Measurements from ENCODE around the gene ITGA2B.
"Not testable (repeated sequence)": the region's sequence is repeated elsewhere in the genome, so short reads cannot be mapped to it uniquely, and the experiment has no call there.

The ITGA2B gene

DNA sequence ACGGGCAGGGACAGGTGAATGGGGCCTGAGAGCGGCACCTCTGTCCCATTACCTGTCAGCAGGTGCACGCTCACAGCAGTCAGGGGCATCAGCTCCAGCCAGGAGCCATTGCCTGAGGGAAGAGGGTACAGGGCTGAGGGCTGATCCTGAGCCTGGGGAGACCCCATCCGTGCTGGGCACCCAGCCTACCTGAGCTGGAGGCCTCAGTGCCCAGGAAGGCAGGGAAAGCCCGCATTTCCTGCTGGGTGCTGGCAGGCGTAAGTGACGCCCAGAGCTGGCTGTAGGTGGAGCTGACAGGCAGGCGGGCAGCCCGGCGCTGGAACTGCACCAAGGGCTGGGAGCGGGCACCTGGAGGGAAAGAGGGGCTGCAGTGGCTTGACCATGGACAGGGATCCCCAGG, 33.2 kb downstream of the ITGA2B start:
- DNase-seq (ENCODE audit: low read depth, low spot score): no peak
- H3K4me3 ChIP-seq (ENCODE audit: low read length): no peak overlapping the region

DNA sequence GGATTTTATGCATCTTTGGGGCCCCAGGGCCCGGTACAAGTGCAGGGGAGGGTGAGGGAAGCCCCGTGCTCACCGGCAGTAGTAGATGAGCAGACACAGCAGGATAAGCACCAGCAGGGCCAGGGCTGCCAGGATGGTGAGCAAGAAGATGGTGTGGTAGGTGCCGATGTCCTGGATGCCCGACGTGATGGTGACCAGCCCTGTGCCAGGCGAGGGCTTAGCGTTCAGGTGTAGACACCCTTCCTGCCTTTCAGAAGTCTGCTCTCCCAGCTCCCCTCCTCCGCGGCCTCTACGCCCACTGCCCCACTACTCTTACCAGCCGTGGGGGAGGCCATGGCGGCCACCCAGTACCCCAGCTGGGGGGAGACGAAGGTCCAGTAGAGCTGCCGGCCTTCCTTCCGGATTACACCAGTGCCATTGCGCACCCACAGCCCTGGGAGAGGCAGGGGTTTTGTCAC, 33.8 kb downstream of the ITGA2B start:
- no peak for DNase-seq (ENCODE audit: low read depth, low spot score)
- no peak overlapping the region for H3K4me3 ChIP-seq (ENCODE audit: low read length)

DNA sequence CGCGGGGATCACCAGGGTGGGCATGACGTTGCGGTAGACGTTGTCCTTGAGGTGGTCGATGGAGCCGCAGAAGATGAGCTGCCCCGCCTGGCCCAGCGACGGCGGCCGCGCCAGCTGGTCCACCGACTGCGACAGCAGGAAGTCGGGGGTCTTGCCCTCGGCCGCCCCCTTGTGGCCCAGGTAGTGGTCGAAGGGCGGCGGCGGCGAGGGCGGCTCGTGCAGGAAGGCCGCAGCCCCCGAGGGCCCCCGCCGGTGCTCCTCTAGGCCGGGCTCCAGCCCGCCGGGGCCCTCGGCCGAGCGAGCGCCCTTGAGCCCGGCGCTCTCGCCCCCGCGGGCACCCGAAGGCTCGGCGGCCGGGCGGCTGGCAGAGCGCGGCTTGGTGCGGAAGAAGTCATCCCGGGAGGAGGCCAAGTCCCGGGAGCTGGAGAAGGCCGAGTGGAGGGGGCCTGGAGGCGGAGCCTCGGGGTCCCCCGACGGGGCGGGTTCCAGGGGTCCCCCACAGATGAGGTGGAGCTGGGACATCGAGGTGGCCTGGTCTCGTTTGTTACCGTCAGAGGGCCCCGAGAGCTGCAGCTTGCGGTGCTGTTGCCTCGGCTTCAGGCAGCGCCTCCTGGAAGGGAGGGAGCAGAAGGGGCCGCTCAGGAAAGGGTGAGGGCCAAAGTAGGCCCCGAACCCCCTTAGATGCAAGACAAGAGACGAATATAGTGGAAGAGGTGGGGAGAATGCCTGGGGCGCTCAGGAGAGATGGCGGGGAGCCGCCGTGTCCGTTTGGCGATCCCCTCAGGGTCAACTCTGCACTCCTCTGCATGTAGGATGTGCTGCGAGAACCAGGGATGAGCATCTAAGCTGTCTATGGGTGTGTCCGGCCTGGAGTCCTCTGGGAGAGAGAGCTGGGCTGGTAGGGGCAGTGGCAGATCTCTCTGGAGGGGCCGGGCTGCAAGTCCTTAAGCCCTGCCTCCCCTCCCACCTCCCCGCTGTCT, 34.6 kb downstream of the ITGA2B start:
- DNase-seq (ENCODE audit: low read depth, low spot score): no peak
- H3K4me3 ChIP-seq (ENCODE audit: low read length): no peak overlapping the region

DNA sequence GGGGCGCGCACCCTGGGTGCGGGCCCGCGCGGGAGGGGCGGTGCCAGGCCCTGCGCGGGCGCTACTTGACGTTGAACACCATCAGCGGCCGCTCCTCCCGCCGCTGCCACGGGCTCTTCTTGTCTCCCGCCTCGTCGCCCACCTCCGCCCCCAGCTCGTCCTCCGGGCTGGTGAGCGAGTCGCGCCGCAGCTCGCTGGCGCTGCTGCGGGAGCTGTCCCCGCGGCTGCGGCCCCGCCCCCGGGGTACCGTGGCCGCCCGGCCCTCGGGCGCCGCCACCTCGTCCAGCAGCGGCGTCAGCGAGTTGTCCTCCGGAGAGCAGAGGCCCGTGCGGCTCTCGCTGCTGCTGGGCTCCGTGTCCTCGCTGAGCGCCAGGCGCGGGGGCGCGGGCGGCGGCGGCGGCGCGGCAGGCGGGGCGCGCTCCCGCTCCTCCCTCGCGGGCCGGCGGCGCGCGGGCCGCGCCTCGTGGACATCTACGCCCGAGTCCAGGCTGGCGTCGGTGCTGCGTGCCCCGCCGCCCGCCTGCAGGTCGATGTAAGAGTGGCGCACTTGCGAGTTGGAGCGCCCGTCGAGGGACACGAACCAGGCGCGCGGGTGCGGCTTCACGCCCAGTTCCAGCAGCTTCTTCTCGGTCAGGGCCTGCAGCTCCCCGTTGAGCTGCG, 35.6 kb downstream of the ITGA2B start:
- no peak overlapping the region for H3K4me3 ChIP-seq (ENCODE audit: low read length)
- DNase-seq (ENCODE audit: low read depth, low spot score): no peak

DNA sequence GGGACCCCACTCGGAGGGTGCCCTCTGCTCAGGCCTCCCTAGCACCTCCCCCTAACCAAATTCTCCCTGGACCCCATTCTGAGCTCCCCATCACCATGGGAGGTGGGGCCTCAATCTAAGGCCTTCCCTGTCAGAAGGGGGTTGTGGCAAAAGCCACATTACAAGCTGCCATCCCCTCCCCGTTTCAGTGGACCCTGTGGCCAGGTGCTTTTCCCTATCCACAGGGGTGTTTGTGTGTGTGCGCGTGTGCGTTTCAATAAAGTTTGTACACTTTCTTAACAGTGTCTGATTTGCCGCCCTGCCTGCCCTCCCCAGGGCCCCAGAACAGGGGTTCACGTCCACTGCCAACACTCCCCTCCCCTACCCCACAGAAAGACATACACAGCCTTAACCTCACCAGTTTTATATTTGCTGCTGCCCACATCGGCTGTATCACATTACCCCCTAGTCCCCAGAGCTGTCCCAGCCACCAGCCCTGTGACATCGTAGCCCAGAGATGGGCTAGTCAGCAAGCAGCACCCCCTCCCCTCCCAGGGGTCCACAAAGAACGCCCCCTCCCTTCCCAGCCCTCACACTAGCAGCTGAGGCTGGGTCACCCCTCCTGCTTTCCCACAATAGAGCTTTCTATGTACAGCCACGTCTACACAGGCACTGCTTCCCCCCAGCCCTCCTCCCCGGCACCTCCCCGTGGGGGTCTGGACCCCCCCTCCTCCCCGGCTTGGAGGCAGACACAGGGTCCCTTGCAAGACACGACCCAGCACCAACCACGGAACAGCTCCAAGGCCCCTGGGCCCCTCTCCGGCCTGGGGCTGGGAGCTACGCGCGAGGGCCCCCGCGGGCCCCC, 36.4 kb downstream of the ITGA2B start:
- DNase-seq (ENCODE audit: low read depth, low spot score): no peak
- H3K4me3 ChIP-seq (ENCODE audit: low read length): no peak overlapping the region

DNA sequence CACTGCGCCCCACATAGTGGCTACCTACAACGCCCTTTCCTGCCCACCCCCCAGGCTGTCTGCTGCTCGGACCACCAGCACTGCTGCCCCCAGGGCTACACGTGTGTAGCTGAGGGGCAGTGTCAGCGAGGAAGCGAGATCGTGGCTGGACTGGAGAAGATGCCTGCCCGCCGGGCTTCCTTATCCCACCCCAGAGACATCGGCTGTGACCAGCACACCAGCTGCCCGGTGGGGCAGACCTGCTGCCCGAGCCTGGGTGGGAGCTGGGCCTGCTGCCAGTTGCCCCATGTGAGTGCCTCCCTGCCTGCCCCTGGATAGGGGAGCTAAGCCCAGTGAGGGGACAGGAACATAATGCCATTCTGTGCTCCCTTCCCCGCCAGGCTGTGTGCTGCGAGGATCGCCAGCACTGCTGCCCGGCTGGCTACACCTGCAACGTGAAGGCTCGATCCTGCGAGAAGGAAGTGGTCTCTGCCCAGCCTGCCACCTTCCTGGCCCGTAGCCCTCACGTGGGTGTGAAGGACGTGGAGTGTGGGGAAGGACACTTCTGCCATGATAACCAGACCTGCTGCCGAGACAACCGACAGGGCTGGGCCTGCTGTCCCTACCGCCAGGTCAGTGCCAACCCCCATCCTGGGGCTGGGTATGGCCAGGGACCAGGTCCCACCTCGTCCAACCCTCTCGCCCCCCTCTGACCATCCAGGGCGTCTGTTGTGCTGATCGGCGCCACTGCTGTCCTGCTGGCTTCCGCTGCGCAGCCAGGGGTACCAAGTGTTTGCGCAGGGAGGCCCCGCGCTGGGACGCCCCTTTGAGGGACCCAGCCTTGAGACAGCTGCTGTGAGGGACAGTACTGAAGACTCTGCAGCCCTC, 37.3 kb downstream of the ITGA2B start:
- H3K4me3 ChIP-seq (ENCODE audit: low read length): no peak overlapping the region
- DNase-seq (ENCODE audit: low read depth, low spot score): no peak

DNA sequence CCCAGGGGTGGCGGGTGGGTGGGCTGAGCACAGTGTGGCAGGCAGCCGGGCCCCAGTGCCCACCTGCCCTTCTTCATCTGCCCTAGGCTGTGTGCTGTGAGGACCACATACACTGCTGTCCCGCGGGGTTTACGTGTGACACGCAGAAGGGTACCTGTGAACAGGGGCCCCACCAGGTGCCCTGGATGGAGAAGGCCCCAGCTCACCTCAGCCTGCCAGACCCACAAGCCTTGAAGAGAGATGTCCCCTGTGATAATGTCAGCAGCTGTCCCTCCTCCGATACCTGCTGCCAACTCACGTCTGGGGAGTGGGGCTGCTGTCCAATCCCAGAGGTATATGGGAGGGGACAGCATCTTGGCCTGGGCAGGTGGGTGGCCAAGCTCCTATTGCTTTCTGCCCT, 38.0 kb downstream of the ITGA2B start:
- H3K4me3 ChIP-seq (ENCODE audit: low read length): no peak overlapping the region
- no peak for DNase-seq (ENCODE audit: low read depth, low spot score)

DNA sequence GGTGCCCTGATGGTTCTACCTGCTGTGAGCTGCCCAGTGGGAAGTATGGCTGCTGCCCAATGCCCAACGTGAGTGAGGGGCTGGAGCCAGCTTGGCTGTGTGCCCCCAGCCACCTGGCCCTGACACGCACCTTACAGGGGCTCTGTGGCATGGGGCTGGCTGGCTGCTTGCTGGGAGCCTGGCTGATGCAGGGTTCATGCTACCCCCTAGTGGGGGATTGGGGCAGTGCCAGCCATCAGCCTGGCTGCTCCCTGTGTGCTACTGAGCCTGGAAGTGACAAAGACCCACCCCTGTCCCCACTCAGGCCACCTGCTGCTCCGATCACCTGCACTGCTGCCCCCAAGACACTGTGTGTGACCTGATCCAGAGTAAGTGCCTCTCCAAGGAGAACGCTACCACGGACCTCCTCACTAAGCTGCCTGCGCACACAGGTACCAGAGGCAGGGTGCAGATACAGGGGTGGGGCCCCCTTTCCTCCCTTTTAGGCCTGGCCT, 38.7 kb downstream of the ITGA2B start:
- peak; percentile 54 for DNase-seq (ENCODE audit: low read depth, low spot score)
- no peak overlapping the region for H3K4me3 ChIP-seq (ENCODE audit: low read length)

DNA sequence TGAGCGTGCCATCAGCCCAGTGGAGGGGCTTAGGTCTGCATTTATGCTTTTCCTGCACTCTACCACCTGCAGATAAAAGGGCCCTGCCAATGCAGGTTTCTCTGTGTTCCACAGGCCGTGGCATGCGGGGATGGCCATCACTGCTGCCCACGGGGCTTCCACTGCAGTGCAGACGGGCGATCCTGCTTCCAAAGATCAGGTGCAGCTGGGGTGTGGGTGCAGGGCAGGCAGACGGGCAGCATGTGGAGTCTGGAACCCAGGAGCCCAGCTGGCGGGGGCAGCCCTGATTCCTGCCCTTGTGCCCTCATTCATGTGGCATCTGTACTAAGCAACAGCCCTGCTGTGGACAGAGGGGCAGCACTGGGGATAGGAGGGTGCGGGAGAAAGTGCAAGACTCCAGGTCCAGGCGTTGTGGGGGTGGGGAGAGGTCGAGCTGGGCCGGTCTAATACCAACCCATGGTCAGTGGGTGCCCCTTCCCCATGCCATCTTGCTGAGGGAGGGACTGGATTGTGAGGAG, 39.8 kb downstream of the ITGA2B start:
- no peak overlapping the region for H3K4me3 ChIP-seq (ENCODE audit: low read length)
- DNase-seq (ENCODE audit: low read depth, low spot score): no peak

DNA sequence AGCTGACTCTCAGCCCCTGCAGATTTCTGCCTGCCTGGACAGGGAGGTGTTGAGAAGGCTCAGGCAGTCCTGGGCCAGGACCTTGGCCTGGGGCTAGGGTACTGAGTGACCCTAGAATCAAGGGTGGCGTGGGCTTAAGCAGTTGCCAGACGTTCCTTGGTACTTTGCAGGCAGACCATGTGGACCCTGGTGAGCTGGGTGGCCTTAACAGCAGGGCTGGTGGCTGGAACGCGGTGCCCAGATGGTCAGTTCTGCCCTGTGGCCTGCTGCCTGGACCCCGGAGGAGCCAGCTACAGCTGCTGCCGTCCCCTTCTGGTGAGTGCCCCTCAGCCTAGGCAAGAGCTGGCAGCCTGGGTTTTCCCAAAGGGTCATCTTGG, 40.5 kb downstream of the ITGA2B start:
- H3K4me3 ChIP-seq (ENCODE audit: low read length): no peak overlapping the region
- DNase-seq (ENCODE audit: low read depth, low spot score): no peak

DNA sequence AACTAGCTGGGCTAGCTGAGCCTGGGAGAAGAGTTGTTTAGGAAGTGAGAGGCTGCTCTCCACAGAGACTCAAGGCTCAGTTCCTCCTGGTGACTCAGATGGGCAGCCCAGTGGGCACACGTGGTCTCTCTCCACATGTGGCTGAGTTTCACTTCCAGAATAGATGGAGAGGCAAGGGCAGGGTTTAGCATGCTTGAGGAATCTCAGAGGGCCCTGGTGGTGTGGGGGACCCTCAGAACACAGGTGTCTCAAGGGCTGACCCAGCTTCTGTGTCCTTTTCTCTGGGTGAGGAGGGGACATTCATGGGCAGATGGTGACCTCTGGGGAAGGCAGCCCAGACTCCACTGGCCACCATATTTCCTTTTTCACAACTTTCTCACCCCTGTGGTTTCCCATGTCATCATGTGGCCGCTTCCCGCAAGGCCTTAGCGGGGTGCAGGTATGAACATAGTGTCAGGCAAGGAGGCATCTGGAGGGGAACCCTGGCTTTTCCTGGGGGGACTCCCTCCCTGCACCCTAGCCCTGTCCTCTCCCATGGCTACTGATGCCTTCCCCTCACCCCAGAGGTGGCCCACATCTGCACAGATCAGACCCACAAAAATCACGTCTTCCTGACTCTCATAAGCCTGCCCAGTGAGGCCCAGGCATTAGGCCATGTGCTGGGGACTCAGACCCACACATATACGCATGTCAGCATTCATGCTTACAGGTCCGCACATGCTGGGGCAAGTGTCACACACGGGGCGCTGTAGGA, 41.0 kb downstream of the ITGA2B start:
- no peak overlapping the region for H3K4me3 ChIP-seq (ENCODE audit: low read length)
- DNase-seq (ENCODE audit: low read depth, low spot score): no peak

DNA sequence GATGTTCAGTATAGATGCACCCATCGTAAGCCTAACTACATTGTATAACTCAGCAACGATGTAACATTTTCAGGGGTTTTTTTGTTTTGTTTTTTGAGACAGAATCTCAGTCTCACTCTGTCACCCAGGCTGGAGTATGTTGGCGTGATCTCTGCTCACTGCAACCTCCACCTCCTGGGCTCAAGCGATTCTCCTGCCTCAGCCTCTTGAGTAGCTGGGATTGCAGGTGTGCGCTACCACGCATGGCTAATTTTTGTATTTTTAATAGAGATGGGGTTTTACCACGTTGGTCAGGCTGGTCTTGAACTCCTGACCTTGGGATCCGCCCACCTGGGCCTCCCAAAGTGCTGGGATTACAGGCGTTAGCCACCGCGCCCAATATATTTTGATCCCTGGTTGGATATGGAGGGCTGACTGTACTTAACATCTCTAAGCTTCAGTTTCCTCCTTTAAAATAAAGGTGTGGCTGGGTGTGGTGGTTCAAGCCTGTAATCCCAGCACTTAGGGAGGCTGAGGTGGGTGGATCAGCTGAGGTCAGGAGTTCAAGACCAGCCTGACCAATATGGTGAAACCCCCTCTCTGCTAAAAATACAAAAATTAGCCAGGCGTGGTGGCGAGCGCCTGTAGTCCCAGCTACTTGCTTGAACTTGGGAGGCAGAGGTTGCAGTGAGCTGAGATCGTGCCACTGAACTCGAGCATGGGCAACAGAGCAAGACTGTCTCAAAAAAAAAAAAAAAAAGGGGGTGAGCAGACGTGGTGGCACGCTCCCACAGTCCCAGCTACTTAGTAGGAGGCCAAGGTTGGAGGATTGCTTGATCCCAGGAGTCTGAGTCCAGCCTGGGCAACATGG, 42.0 kb downstream of the ITGA2B start:
- not testable (repeated sequence) for DNase-seq (ENCODE audit: low read depth, low spot score); H3K4me3 ChIP-seq (ENCODE audit: low read length)

DNA sequence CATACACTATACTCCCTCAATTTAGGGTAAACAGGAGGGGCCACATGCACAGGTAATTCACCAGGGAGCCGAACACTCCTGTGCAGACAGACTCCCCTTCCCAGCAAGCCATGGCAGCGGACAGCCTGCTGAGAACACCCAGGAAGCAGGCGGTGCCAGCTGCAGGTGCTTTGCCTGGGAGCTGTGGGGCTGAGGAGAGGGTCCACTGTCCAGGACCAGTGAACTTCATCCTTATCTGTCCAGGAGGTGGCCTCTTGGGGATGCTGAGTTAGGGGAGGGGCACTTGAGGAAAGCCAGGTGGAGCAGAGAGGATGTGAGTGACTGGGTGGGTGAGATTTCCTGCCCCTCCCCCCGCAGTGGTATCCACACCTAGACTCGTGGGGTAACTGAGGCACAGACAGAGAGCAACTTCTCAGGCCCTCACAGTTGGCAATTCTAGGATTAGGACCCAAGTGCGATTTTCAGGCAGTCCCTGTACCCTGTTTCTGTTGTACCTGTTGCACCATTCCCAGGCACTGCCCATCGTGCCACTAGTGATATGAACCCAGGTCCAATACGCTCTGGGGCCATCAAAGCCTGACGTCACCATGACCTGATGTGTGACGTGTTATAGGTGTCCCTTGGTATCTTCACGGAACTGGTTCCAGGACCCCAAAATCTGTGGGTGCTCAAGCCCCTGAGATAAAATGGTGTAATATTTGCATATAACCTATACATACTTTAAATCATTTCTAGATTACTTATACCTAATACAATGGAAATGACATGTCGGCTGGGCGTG, 43.2 kb downstream of the ITGA2B start:
- no peak for DNase-seq (ENCODE audit: low read depth, low spot score)
- peak overlapping the region; percentile 90 for H3K4me3 ChIP-seq (ENCODE audit: low read length)

DNA sequence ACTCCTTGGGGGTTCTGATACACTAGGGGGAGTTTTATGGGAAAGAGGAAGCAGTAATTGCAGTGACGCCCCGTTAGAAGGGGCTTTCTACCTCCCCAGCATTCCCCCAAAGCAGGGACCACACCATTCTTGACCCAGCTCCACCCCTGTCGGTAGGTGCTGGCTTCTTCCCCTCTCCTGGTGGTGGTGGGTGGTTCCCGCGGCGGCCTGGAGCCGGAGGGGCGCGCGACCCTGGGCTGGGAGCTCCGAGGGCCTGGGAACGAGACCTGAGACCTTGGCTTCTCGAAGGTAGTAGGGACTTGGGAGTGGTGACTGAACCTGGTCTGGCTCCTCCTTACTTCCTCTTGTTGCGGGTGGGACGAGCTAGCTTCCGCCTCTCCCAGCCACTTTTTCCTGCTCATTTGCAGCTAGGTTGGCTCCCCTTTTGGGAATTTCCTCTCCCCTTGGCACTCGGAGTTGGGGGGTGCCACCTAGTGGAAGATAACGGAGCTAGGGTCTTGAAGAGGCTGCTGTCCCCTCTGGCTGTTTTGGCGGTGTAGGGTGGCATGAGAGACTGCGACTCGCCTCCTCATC, 43.9 kb downstream of the ITGA2B start:
- DNase-seq (ENCODE audit: low read depth, low spot score): peak; percentile 43

DNA sequence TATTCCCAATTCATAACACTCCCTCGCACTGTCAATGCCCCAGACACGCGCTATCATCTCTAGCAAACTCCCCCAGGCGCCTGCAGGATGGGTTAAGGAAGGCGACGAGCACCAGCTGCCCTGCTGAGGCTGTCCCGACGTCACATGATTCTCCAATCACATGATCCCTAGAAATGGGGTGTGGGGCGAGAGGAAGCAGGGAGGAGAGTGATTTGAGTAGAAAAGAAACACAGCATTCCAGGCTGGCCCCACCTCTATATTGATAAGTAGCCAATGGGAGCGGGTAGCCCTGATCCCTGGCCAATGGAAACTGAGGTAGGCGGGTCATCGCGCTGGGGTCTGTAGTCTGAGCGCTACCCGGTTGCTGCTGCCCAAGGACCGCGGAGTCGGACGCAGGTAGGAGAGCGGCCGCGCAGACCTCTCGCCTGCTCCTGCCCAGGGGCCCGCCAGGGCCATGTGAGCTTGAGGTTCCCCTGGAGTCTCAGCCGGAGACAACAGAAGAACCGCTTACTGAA, 44.5 kb downstream of the ITGA2B start, which contains the start of gene GRN:
GRN (plus strand) TSS at position 364 of the 515 bp plus-strand sequence. CDS start 3,863 bp downstream, outside the sequence.
- peak; percentile 96 for DNase-seq (ENCODE audit: low read depth, low spot score)
- peak within 1 kb of the TSS; percentile 90 for H3K4me3 ChIP-seq (ENCODE audit: low read length)

More for the DNA sequence above, 43.9 kb downstream of the ITGA2B start:
- peak overlapping the region; percentile 90 for H3K4me3 ChIP-seq (ENCODE audit: low read length)
